ENCODE results near the gene AGTR1. TPM values are rescaled to one million over a fixed set of nuclear protein-coding genes. Genes with fewer than 3 reads are reported as not detected.
A peak's percentile ranks its signal among the peaks of the same experiment; 100 is the strongest.

The AGTR1 gene
- total and polyA plus RNA-seq, 10 of the 15 experiments (the other 5 are each of a cell fraction or from before 2014, with no cell fraction given): not detected

DNA sequence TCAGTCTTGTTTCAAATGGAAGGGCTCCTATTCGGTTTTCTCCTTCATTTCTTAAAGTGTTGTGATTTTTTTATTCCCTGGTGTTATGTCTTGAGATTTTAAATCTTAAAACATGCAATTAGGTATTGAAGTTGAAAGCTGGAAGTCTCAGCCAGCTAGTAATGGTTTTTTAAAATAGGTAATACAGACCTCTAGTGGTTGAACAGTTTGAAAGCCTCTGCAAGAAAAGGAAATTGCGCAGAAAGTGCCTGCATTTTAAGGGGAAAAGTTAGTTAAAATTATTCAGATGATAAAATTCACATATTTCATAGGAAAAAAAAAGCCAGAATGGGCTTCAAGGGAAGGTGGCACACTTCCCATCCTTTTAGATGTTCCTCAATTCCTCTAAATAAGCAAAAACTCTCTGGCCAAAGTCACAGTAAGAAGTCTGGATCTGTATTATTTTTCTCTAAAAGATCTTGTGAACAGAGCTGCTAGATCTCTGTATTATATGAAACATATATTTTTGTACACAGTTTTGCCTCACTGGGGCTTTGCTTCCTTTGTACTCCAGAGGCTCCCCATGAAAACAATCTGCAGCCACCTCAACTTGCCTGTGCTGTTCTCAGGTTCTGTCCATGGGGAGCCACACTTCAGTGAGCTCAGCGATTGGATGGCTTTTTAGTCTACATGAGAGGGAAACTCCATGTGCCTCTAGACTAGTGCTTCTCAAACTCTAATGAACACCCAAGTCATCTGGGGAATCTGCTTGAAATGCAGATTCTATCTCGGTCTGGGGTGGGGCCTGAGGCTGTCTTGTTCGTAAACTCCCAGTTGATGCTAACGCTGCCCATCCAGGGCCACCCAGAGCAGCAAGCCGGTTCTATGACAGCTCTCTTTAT, 21.5 kb downstream of the AGTR1 start:
- no peaks in the 10 kb centered on the region for H3K36me3 ChIP-seq (ENCODE audit: control insufficient read depth in 2 of 2, insufficient read depth in 2 of 2, low read length in 1 of 2)
- no peaks in the 10 kb centered on the region for H3K27me3 ChIP-seq (replicated peaks in 1 of 2; ENCODE audit: control insufficient read depth in 2 of 2, insufficient read depth in 2 of 2, low read length in 1 of 2)
- WGBS (ENCODE audit: insufficient coverage, insufficient replicate concordance, low lambda C conversion rate, missing lambda C conversion rate): 37% methylated on average over 7 of the region's 7 CpGs
- RAD21 ChIA-PET (ENCODE audit: unreplicated experiment): interaction anchor here (0.9 kb wide), 1 partner anchor 339 kb away, joined by 3 read pairs; no protein-coding TSS in a partner anchor
- no peaks in the 10 kb centered on the region for H4K20me1 ChIP-seq (ENCODE audit: control insufficient read depth, insufficient read depth)
- no peak overlapping the region for H3K4me3 ChIP-seq
- no peak overlapping the region for H3K9ac ChIP-seq (ENCODE audit: control insufficient read depth, insufficient read depth, low read length)
- no peak overlapping the region for H3K27ac ChIP-seq (ENCODE audit: control insufficient read depth, insufficient read depth)
- no peaks in the 10 kb centered on the region for H3K9me3 ChIP-seq (replicated peaks; ENCODE audit: control insufficient read depth, insufficient read depth, low read length)
- in situ Hi-C loops (cut with MboI) (no loop called here), intact Hi-C loops (cut with micrococcal nuclease; ENCODE audit: unreplicated experiment) (loop anchor here (5.0 kb wide), 1 partner anchor 337 kb away; no protein-coding TSS in a partner anchor)
- ATAC-seq: no peak
- TF ChIP-seq RFX5 (IDR thresholded peaks at IDR 0.05; ENCODE audit: low read depth, low read length): no peak
- TF ChIP-seq, protein P1, sequence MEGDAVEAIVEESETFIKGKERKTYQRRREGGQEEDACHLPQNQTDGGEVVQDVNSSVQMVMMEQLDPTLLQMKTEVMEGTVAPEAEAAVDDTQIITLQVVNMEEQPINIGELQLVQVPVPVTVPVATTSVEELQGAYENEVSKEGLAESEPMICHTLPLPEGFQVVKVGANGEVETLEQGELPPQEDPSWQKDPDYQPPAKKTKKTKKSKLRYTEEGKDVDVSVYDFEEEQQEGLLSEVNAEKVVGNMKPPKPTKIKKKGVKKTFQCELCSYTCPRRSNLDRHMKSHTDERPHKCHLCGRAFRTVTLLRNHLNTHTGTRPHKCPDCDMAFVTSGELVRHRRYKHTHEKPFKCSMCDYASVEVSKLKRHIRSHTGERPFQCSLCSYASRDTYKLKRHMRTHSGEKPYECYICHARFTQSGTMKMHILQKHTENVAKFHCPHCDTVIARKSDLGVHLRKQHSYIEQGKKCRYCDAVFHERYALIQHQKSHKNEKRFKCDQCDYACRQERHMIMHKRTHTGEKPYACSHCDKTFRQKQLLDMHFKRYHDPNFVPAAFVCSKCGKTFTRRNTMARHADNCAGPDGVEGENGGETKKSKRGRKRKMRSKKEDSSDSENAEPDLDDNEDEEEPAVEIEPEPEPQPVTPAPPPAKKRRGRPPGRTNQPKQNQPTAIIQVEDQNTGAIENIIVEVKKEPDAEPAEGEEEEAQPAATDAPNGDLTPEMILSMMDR (IDR thresholded peaks at IDR 0.05 in 2 of 3, conservative IDR thresholded peaks at IDR 0.05 in 1 of 3; ENCODE audit: control insufficient read depth in 2 of 3, extremely low read depth in 1 of 3, insufficient read depth in 1 of 3, low read depth in 3 of 3, low read length in 3 of 3): peak in 1 of 3 experiments; percentile 9; a peak in 1 of 6 replicates
- TF ChIP-seq RAD21 (IDR thresholded peaks at IDR 0.05; ENCODE audit: insufficient read depth, low read depth, low read length): peak; percentile 29; the same call in 1 of the 2 replicates
- TF ChIP-seq POLR2AphosphoS2 (IDR thresholded peaks at IDR 0.05; ENCODE audit: low read depth, low read length): no peak
- H3K79me2 ChIP-seq (ENCODE audit: control insufficient read depth, insufficient read depth, low read length): no peaks in the 10 kb centered on the region
- BruUV-seq (replicated peaks): no TSS peak
- POLR2A ChIA-PET: no interaction called here
- no peak for FAIRE-seq
- SMC1A ChIA-PET (ENCODE audit: uncharacterized antibody, unreplicated experiment): interaction anchor here (1.2 to 1.3 kb wide), 2 partner anchors 18 to 339 kb away, joined by 4 read pairs; no protein-coding TSS in a partner anchor
- CTCF ChIA-PET: no interaction called here
- H3K4me2 ChIP-seq (ENCODE audit: control insufficient read depth, insufficient read depth): no peak overlapping the region
- no peak for DNase-seq (ENCODE audit: low read depth, low spot score)
- H3K4me1 ChIP-seq (ENCODE audit: control insufficient read depth, insufficient read depth, low read length): no peaks in the 10 kb centered on the region
- H2AFZ ChIP-seq (ENCODE audit: control insufficient read depth, low read depth, low read length): no peak overlapping the region
